Subcutaneous abdominal adipose tissue (tissue), 5 donors: Measurements from ENCODE around the gene ALDH1L1.

Experiments
- H3K27ac ChIP-seq: one replicate; pipeline ENCODE4 v1.7.0; 2013; ENCODE audit warnings: low read depth, mild to moderate bottlenecking, inconsistent platforms, low read length, moderate library complexity
- H3K27me3 ChIP-seq, 5 donors: one replicate each; pipeline ENCODE4 v1.7.0; 2013; ENCODE audit warnings: low read length in 5 of 5, inconsistent platforms in 1 of 5; ENCODE audit not compliant: control insufficient read depth in 5 of 5, insufficient read depth in 4 of 5
- H3K36me3 ChIP-seq, 5 donors: one replicate each; pipeline ENCODE4 v1.7.0; 2013; ENCODE audit warnings: low read length in 5 of 5; ENCODE audit not compliant: control insufficient read depth in 5 of 5, insufficient read depth in 5 of 5
- H3K4me1 ChIP-seq, 5 donors: one replicate each; pipeline ENCODE4 v1.7.0; 2013; ENCODE audit warnings: low read length in 5 of 5, mild to moderate bottlenecking in 3 of 5, moderate library complexity in 1 of 5; ENCODE audit not compliant: control insufficient read depth in 5 of 5, insufficient read depth in 5 of 5
- H3K4me3 ChIP-seq, 5 donors: one replicate each; pipeline ENCODE4 v1.7.0; 2013; ENCODE audit warnings: low read length in 5 of 5, low read depth in 1 of 5
- H3K9ac ChIP-seq, 5 donors: one replicate each; pipeline ENCODE4 v1.7.0; 2013; ENCODE audit warnings: low read length in 5 of 5, mild to moderate bottlenecking in 4 of 5, moderate library complexity in 3 of 5
- H3K9me3 ChIP-seq, 5 donors: one replicate each; pipeline ENCODE4 v1.7.0; 2013; ENCODE audit warnings: low read length in 5 of 5; ENCODE audit not compliant: control insufficient read depth in 5 of 5
- donor health status: healthy.
- donor health status: healthy.
- donor health status: healthy.
- donor health status: healthy.
- donor health status: healthy.

Gene ALDH1L1

GRCh38 chr3:126170073-126170777 is 10.2 kb downstream of the ALDH1L1 start:
- no peaks in the 10 kb centered on the region for H3K9me3 ChIP-seq
- no peaks in the 10 kb centered on the region for H3K27me3 ChIP-seq
- H3K4me3 ChIP-seq, result no peak overlapping the region
- no peak overlapping the region for H3K9ac ChIP-seq
- H3K4me1 ChIP-seq, result peaks cover 0 to 10% (median 3%) of the 10 kb centered on the region in 5 donors
- H3K36me3 ChIP-seq, result no peaks in the 10 kb centered on the region
- peak overlapping the region; percentile 29 for H3K27ac ChIP-seq

DNA sequence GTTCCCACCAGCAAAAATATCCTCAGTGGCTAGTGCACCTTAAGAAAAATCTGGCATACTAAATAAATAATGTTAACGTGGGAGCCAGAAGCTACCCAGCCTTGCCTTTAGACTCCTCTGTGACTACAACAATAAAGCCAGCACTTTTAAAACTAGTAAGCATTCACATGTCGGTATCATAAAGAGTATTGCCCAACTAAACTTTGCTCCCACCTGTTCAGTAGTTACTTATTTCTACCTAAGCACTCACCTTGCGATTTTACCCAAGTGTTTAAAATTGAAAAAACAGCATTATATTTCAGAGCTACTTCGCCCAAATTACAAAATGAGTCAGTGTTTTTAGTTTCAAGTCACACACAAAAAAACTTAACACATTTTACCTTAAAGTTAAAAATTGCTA is 12.8 kb downstream of the ALDH1L1 start:
- H3K4me3 ChIP-seq, result no peak overlapping the region
- H3K27ac ChIP-seq, result no peak overlapping the region
- H3K36me3 ChIP-seq, result no peaks in the 10 kb centered on the region
- H3K4me1 ChIP-seq, result peaks cover 0 to 10% (median 3%) of the 10 kb centered on the region in 5 donors
- no peak overlapping the region for H3K9ac ChIP-seq
- H3K9me3 ChIP-seq, result no peaks in the 10 kb centered on the region
- no peaks in the 10 kb centered on the region for H3K27me3 ChIP-seq

DNA sequence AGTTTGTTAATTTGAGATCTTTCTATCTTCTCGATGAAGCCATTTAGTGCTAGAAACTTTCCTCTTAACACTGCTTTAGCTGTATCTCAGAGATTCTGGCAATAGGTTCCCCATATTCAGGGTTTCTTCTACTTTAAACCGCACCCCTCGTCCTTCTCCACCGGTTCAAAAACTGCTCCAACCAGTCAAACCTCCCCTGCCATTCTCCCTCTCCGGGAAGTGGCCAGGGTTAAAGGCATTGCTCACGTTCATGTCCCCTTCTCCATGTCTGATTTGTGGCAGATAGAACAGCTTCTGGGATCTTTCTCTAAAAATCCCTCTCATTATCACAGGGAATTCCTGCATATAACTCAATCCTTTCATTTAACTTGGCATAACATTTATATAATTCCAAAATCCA is 14.4 kb downstream of the ALDH1L1 start:
- Histone ChIP-seq H3K4me1 (peaks cover 0 to 11% (median 0%) of the 10 kb centered on the region in 5 donors), H3K27ac (no peak overlapping the region), H3K4me3 (no peak overlapping the region), H3K36me3 (no peaks in the 10 kb centered on the region), H3K9me3 (no peaks in the 10 kb centered on the region), H3K9ac (no peak overlapping the region), H3K27me3 (no peaks in the 10 kb centered on the region)

DNA sequence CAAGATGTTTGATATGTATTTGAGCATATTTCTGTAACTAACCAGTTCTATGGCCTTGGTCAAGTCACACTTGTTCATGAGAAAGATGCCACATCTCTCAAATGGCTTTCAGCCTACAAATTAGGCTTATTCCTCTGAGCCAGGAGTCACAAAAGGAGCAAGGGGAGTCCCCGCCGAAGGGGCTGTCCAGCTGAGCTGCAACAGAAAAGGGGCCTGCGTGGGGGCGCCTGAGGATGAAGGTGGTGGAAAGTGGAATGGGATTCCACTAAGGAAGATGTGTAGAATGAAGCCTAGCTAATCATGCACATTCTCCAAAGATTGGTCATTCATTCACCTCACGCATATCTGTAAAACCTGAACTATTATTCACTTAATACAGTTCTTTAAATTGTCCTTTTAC is 19.1 kb downstream of the ALDH1L1 start:
- H3K4me3 ChIP-seq, result no peak overlapping the region
- no peaks in the 10 kb centered on the region for H3K9me3 ChIP-seq
- H3K27me3 ChIP-seq, result no peaks in the 10 kb centered on the region
- peaks cover 0 to 25% (median 17%) of the 10 kb centered on the region in 5 donors for H3K4me1 ChIP-seq
- H3K27ac ChIP-seq, result no peak overlapping the region
- peaks cover 0 to 9% (median 3%) of the 10 kb centered on the region in 5 donors for H3K36me3 ChIP-seq
- H3K9ac ChIP-seq, result no peak overlapping the region

GRCh38 chr3:126160243-126161210 is 19.9 kb downstream of the ALDH1L1 start:
- Histone ChIP-seq H3K4me3 (no peak overlapping the region), H3K36me3 (peaks cover 0 to 13% (median 3%) of the 10 kb centered on the region in 5 donors), H3K9me3 (no peaks in the 10 kb centered on the region), H3K9ac (no peak overlapping the region), H3K4me1 (peaks cover 0 to 25% (median 17%) of the 10 kb centered on the region in 5 donors), H3K27ac (no peak overlapping the region), H3K27me3 (no peaks in the 10 kb centered on the region)

DNA sequence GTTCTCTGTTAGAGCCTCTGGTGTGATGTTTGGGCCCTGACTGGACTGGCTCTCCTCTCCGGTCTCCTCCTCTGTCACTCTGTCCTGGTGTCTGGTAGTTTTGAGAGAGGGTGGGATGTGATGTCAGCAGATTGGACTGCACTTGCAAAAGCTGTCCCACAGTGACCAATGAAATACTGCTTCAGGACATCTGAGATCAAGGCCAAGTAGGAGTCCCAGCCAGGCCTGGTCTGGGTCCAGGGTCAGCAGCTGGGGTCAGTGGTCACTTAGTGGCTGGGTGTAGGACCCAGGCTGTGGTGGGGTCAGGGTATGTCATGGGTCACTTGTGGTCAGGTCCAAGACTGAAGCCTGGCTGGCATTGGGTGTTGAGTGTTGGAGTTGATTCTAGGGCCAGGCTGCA is 20.9 kb downstream of the ALDH1L1 start:
- H3K36me3 ChIP-seq, result peaks cover 0 to 17% (median 5%) of the 10 kb centered on the region in 5 donors
- H3K4me1 ChIP-seq, result peaks cover 0 to 25% (median 17%) of the 10 kb centered on the region in 5 donors
- no peak overlapping the region for H3K9ac ChIP-seq
- no peak overlapping the region for H3K27ac ChIP-seq
- no peaks in the 10 kb centered on the region for H3K9me3 ChIP-seq
- no peak overlapping the region for H3K4me3 ChIP-seq
- no peaks in the 10 kb centered on the region for H3K27me3 ChIP-seq

DNA sequence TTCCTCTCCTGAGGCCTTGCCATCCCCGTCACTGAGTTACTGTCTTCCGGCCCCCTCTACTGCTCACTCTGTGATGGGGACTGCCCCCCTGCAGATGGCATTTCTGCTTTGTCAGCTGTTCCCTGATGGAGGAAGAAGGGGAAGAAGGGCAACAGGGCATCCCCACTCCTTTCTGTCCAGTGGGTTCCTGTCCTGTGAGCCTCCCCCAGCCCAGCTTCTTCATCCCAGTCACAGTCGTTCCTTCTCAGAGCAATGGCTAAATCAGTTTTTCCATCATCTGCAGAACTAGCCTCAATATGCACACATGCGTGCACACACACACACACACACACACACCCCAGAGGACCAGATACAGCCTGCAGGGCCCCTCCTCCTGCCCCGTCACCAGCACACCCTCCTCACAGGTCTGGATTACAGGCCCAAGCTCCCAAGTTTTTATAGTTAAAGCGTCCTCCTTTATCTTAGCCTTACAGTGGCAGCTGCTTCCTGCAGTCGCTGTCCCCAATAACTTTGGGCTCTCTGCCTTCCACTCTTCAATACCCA is 21.4 kb downstream of the ALDH1L1 start:
- peak overlapping the region in 1 of 5 donors; percentile 20 for H3K9ac ChIP-seq
- peak overlapping the region in 1 of 5 donors; percentile 20 for H3K4me3 ChIP-seq
- peaks cover 0 to 25% (median 17%) of the 10 kb centered on the region in 5 donors for H3K4me1 ChIP-seq
- no peaks in the 10 kb centered on the region for H3K27me3 ChIP-seq
- no peak overlapping the region for H3K27ac ChIP-seq
- H3K36me3 ChIP-seq, result peaks cover 0 to 20% (median 10%) of the 10 kb centered on the region in 5 donors
- no peaks in the 10 kb centered on the region for H3K9me3 ChIP-seq

GRCh38 chr3:126158016-126158911 is 22.1 kb downstream of the ALDH1L1 start:
- Histone ChIP-seq H3K9ac (peak overlapping the region in 1 of 5 donors; percentile 20), H3K9me3 (no peaks in the 10 kb centered on the region), H3K36me3 (peaks cover 0 to 27% (median 17%) of the 10 kb centered on the region in 5 donors), H3K27ac (no peak overlapping the region), H3K4me1 (peaks cover 0 to 25% (median 17%) of the 10 kb centered on the region in 5 donors), H3K27me3 (no peaks in the 10 kb centered on the region), H3K4me3 (peak overlapping the region in 1 of 5 donors; percentile 20)

- H3K27ac ChIP-seq, result no peak overlapping the region
- H3K4me3 ChIP-seq, result no peak overlapping the region
- H3K36me3 ChIP-seq, result peaks cover 0 to 37% (median 25%) of the 10 kb centered on the region in 5 donors
- no peaks in the 10 kb centered on the region for H3K27me3 ChIP-seq
- no peaks in the 10 kb centered on the region for H3K9me3 ChIP-seq
- H3K9ac ChIP-seq, result no peak overlapping the region
- peaks cover 0 to 25% (median 17%) of the 10 kb centered on the region in 5 donors for H3K4me1 ChIP-seq
Observed at GRCh38 chr3:126157083-126157768, 23.2 kb downstream of the ALDH1L1 start.
